Measurements from ENCODE around the gene PTPRD.

DNA sequence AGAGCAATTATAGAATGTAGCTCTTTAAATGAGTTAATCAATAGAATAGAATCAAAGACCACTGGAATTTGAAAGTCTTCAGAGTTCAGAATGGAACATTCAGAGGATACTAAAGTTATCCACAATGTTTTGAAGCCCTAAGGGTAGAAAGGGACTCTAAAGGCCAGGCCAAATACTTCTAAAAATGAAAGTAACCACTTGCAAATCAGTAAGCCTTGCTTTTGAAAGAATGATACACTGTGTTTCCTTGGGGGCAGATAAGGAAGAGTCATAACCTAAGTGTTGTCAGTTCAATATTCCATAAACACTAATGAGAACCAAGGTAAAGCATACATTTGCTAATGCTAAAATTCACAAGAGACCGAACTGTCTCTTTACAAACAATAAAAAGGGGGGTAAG, 813.5 kb downstream of the PTPRD start:
- TF ChIP-seq, protein P1, sequence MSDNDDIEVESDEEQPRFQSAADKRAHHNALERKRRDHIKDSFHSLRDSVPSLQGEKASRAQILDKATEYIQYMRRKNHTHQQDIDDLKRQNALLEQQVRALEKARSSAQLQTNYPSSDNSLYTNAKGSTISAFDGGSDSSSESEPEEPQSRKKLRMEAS (CRISPR knock-in tag; IDR thresholded peaks at IDR 0.05), result no peak
- TF ChIP-seq NR2C1 (IDR thresholded peaks at IDR 0.05), result no peak
- no peak for TF ChIP-seq NR2C1 (tag; IDR thresholded peaks at IDR 0.05)
- no peak for TF ChIP-seq JUN (IDR thresholded peaks at IDR 0.05; ENCODE audit: borderline replicate concordance, low read depth, low read length)
- no peak for TF ChIP-seq JUN (CRISPR knock-in tag; IDR thresholded peaks at IDR 0.05; ENCODE audit: borderline replicate concordance)
- no peak for TF ChIP-seq CBX8 (IDR thresholded peaks at IDR 0.05; ENCODE audit: borderline replicate concordance, extremely low read depth, low read depth, low read length, poor library complexity, severe bottlenecking)
- no peak for TF ChIP-seq SPI1 (IDR thresholded peaks at IDR 0.05; ENCODE audit: borderline replicate concordance, low read depth, low read length)
- no peak for TF ChIP-seq ZNF24 (IDR thresholded peaks at IDR 0.05)
- no peak for TF ChIP-seq TARDBP (IDR thresholded peaks at IDR 0.05)
- TF ChIP-seq NFIC (IDR thresholded peaks at IDR 0.05), result no peak
- TF ChIP-seq, protein P2, sequence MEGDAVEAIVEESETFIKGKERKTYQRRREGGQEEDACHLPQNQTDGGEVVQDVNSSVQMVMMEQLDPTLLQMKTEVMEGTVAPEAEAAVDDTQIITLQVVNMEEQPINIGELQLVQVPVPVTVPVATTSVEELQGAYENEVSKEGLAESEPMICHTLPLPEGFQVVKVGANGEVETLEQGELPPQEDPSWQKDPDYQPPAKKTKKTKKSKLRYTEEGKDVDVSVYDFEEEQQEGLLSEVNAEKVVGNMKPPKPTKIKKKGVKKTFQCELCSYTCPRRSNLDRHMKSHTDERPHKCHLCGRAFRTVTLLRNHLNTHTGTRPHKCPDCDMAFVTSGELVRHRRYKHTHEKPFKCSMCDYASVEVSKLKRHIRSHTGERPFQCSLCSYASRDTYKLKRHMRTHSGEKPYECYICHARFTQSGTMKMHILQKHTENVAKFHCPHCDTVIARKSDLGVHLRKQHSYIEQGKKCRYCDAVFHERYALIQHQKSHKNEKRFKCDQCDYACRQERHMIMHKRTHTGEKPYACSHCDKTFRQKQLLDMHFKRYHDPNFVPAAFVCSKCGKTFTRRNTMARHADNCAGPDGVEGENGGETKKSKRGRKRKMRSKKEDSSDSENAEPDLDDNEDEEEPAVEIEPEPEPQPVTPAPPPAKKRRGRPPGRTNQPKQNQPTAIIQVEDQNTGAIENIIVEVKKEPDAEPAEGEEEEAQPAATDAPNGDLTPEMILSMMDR (IDR thresholded peaks at IDR 0.05 in 2 of 3, conservative IDR thresholded peaks at IDR 0.05 in 1 of 3; ENCODE audit: insufficient read depth in 2 of 3, low read depth in 1 of 3, low read length in 3 of 3), result no peak
- no peak for TF ChIP-seq EZH2 (IDR thresholded peaks at IDR 0.05; ENCODE audit: borderline replicate concordance, low read depth, low read length)
- TF ChIP-seq, protein P3, sequence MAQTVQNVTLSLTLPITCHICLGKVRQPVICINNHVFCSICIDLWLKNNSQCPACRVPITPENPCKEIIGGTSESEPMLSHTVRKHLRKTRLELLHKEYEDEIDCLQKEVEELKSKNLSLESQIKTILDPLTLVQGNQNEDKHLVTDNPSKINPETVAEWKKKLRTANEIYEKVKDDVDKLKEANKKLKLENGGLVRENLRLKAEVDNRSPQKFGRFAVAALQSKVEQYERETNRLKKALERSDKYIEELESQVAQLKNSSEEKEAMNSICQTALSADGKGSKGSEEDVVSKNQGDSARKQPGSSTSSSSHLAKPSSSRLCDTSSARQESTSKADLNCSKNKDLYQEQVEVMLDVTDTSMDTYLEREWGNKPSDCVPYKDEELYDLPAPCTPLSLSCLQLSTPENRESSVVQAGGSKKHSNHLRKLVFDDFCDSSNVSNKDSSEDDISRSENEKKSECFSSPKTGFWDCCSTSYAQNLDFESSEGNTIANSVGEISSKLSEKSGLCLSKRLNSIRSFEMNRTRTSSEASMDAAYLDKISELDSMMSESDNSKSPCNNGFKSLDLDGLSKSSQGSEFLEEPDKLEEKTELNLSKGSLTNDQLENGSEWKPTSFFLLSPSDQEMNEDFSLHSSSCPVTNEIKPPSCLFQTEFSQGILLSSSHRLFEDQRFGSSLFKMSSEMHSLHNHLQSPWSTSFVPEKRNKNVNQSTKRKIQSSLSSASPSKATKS (CRISPR knock-in tag; IDR thresholded peaks at IDR 0.05), result no peak
- TF ChIP-seq GTF2F1 (IDR thresholded peaks at IDR 0.05; ENCODE audit: low read depth, low read length), result no peak
- TF ChIP-seq ZNF586 (CRISPR knock-in tag; conservative IDR thresholded peaks at IDR 0.05), result no peak
